HG03064 (cell line): ENCODE measurements around the gene SATB2.

Experiments used
- ATAC-seq: cut with Tn5 transposase; IDR thresholded peaks from one replicate; pipeline ENCODE4 v1.9.1; 2021; ENCODE audit warnings: low read depth; ENCODE audit not compliant: unreplicated experiment

The SATB2 gene

GRCh38 chr2:199336546-199336945, 121.2 kb downstream of the SATB2 start:
- ATAC-seq = no peak

GRCh38 chr2:199335502-199335901, 122.2 kb downstream of the SATB2 start:
- no peak for ATAC-seq

DNA sequence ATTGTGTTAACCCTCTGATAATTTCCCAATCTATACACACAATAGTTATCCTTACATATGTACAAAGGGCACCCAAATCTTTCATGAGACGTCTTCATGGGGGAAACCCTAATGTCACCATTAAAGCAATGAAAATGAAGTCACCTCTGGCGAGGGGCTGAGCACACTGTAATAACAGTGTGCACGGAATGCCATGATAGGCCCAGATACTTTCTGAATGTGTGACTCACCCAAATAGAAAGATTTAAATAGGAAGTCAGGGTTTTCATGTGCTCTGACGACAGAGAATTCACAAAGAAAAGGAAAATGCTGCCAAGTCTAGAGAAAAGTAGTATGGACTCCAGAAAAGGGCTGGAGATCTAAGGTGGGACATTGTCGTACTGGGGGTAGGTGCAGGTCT, 128.3 kb downstream of the SATB2 start:
- ATAC-seq = no peak

DNA sequence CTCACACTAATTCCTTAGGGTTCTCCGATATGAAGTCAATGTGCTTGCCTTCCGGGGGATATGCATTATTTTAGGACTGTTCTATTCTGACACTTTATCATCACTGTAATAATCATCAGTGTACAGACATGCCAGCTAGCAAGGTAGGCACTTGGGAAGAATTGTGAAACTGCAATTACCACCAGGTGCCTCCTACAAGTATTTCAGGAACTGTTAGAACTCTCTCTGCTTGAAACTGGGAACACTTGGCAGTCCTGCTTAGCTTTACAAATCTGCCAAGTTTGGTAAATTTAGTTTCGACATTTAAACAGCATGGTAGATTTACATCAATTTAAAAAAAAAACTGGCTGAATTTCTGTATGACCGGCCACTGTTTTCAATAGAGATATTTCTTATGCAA, 128.7 kb downstream of the SATB2 start:
- no peak for ATAC-seq

DNA sequence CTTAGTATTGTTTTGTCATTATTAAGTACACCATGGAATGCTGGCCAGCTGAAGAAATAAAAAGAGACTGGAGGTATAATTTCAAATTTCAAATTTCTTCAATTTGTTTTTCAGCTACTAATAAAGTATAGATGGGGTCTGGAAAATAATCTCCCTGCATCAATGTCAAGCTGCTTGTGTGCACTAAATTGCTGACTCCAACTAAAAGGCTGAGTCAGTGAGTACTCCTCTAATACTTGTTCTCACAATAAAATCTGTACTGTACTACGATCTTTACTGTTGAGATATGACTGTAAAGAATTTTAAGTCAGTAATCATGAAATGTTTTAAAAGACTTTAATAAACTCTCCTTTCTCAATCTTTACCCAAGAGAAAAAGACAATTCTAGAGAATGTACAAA, 131.9 kb downstream of the SATB2 start:
- no peak for ATAC-seq

- ATAC-seq = no peak
Observed at GRCh38 chr2:199322151-199322550, 135.6 kb downstream of the SATB2 start.

DNA sequence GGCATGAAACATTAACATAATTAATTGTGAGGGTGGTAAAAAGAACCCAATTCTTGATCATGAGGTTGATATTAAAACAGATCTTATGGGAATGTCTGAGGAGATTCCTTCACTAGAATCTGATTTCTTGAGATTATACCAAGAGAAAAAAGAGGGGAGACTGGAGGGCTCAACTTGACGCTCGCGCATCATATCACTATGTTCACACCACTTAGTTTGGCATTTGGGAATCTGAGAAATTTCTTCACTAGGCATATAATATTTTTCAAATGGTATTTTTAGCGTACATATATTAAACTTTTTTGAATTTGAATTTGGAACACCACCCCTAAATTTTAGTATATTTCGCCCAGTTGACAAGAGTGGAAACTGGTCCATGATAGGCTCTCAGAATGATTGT, 140.1 kb downstream of the SATB2 start:
- no peak for ATAC-seq

DNA sequence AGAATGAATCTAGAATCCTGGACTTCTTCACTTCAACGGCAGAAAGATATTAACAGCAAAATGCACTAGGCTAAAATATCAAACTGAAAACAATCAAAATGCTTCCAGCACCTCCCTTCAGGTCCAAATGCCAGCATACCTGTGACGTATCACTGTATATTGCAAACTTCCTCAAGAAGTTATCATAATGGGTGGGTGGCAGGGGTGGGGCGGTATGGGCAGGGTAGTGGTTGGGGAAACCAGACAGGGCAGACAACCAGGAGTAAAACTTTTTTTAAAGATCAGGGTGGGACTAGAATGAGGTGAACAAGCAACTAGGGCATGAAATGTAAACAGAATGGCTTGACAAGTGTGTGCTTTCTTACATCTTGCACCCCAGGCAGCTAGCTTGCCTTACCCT, 140.9 kb downstream of the SATB2 start:
- ATAC-seq = no peak

GRCh38 chr2:199315299-199316179, 142.2 kb downstream of the SATB2 start:
- ATAC-seq = no peak

- ATAC-seq = no peak
Observed at GRCh38 chr2:199312931-199313330, 144.8 kb downstream of the SATB2 start.

DNA sequence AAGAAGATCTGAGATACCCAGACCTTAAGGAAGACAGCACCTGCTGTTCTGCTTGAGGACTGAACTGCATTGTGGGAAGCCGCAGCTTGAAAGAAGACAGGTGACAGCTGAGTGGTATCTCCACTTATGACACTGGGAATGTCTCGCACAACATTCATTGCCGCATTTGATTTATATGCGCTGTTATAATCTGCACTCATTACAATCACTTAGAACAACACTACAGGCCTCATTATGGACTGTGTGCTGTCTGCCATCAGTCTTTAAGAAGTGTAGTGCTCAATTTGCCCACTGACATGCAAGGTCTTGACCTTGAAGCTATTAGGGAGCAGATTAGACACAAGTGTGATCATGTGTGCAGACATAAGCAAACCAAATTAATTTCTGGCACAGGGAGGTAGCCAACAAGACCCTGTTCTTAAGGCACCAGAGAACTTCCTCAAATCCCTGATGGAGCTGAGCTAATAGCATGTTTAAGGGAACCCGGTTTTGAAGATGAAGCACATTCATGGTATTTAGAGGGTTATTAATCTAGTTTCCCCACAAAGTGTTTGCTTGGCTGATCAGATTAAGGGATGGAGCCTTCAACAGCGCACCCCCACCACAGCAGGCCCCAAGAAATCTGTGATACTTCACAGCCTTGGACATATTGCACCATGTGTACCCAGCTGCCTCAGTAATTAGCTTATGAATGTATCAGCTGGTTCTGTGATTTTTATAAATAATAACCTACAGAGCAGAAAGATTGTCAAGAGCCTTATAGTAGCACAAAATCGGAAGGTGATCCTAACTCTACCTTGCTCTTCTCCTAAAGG, 146.8 kb downstream of the SATB2 start:
- no peak for ATAC-seq

- no peak for ATAC-seq
Observed at GRCh38 chr2:199309973-199310372, 147.8 kb downstream of the SATB2 start.

DNA sequence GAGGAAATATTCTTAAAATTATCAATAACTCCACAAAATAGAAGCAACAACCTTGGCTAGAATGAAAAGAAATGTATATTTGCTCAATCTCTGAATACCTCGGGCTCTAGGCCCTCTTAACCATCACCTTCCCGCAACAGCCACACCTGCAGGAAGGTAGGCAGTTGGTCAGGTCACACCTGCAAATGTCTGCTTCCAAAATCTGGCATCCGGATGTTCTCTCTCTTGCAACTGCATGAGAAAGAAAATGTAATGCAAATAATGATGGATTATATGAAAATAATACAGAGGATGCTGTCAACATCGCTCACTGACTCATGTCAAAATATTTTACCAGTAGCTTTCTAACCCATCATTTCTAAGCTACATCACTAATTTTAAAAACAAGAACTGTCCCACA, 148.3 kb downstream of the SATB2 start:
- ATAC-seq = no peak

- no peak for ATAC-seq
Observed at GRCh38 chr2:199308567-199308966, 149.2 kb downstream of the SATB2 start.

GRCh38 chr2:199307461-199307860, 150.3 kb downstream of the SATB2 start:
- no peak for ATAC-seq

- ATAC-seq = no peak
Observed at GRCh38 chr2:199306116-199306515, 151.6 kb downstream of the SATB2 start.

- ATAC-seq = no peak
Observed at GRCh38 chr2:199303728-199304177, 154.0 kb downstream of the SATB2 start.

GRCh38 chr2:199302851-199303250, 154.9 kb downstream of the SATB2 start:
- ATAC-seq = no peak

GRCh38 chr2:199288424-199288823, 169.3 kb downstream of the SATB2 start:
- ATAC-seq = no peak

DNA sequence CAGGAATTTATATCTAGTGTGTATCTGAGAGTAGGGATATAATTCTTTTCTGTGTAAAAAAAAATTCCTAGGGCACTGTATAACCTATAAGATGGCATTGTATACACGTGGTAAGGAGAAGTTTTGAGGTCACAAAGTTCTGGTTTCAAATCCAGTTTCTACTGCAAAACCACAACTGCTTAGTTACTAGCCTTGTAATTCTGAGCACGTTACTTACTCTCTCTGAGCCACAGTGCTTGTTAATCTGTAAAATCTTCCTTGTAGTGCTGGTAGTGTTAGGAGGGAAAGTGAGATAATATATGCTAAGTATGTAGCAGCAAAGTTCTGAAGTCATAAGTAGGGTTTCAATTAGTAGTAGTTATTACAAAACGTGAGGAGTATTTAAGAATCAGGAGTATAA, 175.4 kb downstream of the SATB2 start:
- ATAC-seq = no peak

DNA sequence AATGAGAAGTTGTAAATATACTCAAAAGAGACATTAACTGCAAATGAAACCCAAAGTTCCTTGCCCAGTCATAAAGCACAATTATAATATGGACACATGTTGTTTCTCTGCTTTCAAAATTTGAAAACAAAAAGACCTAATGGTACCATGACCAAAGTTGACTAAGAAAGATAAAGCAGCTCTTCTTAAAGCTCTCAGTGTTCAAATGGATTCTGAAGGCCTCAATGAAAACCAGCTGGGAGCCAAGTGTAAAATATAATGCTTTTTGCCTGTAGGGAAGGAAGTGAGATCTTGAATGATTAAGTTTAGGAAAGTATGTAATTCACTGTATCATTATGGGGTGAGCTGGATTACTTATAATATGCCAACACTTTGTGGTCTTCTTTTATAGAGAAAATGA, 178.6 kb downstream of the SATB2 start:
- ATAC-seq = no peak

DNA sequence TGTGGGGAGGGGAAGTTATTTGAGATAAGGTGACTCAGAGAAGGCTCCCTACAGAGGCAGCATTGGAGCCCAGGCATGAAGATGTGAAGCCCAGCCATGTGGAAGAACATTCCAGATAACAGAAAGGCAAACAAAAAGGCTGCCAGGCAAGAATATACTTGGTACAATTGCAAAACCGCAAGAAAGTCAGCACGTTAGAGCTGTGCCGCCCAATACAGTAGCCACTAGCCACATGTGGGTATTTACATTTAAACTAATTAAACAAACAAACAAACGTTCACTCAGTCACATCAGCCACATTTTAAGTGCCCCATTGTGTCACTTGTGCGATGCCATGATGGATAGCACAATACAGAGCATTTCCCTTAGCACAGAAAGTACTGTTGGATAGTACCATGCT, 179.6 kb downstream of the SATB2 start:
- ATAC-seq = no peak
